ENCODE measurements around the gene SLC2A4RG.

The SLC2A4RG gene

DNA sequence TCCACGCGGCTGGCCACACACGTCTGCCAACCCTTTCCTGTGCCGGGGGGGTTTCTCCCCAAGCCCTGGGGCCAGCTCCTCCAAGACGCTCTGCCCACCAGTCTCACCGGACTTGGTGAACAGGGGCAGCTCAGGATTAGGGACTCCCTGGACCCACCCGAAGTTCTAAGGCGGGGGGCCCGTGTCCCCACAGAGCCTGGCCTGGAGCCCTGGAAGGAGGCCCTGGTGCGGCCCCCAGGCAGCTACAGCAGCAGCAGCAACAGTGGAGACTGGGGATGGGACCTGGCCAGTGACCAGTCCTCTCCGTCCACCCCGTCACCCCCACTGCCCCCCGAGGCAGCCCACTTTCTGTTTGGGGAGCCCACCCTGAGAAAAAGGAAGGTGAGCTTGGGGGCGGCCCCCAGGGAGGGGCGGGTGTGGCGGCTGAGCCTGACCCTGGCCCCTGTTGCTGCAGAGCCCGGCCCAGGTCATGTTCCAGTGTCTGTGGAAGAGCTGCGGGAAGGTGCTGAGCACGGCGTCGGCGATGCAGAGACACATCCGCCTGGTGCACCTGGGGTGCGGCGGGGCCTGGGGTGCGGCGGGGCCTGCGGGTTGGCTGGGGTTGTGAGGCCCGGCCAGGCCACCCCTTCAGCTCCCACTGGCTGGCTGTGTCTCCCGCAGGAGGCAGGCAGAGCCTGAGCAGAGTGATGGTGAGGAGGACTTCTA is 2.3 kb downstream of the SLC2A4RG start:
- DNase-seq (ENCODE audit: low spot score in 2 of 2), result no peak
- no peaks in the 10 kb centered on the region for H3K27me3 Mint-ChIP-seq
- no peak overlapping the region for H3K27ac Mint-ChIP-seq (ENCODE audit: low read depth)
- peak overlapping the region; percentile 69 for H3K4me3 Mint-ChIP-seq
- no peaks in the 10 kb centered on the region for H3K4me1 Mint-ChIP-seq
- no peaks in the 10 kb centered on the region for H3K9me3 Mint-ChIP-seq
- peaks cover 32% of the 10 kb centered on the region for H3K36me3 Mint-ChIP-seq (ENCODE audit: insufficient read depth)
- no peak for ATAC-seq (replicated peaks; ENCODE audit: extremely low read depth, poor library complexity, severe bottlenecking)

DNA sequence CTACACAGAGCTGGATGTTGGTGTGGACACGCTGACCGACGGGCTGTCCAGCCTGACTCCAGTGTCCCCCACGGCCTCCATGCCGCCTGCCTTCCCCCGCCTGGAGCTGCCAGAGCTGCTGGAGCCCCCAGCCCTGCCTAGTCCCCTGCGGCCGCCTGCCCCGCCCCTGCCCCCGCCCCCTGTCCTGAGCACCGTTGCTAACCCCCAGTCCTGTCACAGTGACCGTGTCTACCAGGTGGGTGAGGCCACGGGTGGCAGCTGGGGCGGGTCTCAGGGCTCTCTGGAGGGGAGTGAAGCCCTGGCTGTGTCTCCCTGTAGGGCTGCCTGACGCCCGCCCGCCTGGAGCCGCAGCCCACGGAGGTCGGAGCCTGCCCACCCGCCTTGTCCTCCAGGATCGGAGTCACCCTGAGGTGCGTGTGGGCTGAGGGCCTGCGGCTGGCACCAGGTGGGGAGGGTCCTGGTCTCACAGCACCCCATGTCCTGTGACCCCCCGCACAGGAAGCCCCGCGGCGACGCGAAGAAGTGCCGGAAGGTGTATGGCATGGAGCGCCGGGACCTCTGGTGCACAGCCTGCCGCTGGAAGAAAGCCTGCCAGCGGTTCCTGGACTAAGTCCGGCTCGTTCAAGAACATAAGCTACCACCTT is 2.9 kb downstream of the SLC2A4RG start:
- DNase-seq (ENCODE audit: low spot score in 2 of 2), result no peak
- H3K27me3 Mint-ChIP-seq, result no peaks in the 10 kb centered on the region
- no peaks in the 10 kb centered on the region for H3K4me1 Mint-ChIP-seq
- H3K9me3 Mint-ChIP-seq, result no peaks in the 10 kb centered on the region
- no peak for ATAC-seq (replicated peaks; ENCODE audit: extremely low read depth, poor library complexity, severe bottlenecking)
- H3K27ac Mint-ChIP-seq (ENCODE audit: low read depth), result no peak overlapping the region
- peaks cover 27% of the 10 kb centered on the region for H3K36me3 Mint-ChIP-seq (ENCODE audit: insufficient read depth)
- no peak overlapping the region for H3K4me3 Mint-ChIP-seq

DNA sequence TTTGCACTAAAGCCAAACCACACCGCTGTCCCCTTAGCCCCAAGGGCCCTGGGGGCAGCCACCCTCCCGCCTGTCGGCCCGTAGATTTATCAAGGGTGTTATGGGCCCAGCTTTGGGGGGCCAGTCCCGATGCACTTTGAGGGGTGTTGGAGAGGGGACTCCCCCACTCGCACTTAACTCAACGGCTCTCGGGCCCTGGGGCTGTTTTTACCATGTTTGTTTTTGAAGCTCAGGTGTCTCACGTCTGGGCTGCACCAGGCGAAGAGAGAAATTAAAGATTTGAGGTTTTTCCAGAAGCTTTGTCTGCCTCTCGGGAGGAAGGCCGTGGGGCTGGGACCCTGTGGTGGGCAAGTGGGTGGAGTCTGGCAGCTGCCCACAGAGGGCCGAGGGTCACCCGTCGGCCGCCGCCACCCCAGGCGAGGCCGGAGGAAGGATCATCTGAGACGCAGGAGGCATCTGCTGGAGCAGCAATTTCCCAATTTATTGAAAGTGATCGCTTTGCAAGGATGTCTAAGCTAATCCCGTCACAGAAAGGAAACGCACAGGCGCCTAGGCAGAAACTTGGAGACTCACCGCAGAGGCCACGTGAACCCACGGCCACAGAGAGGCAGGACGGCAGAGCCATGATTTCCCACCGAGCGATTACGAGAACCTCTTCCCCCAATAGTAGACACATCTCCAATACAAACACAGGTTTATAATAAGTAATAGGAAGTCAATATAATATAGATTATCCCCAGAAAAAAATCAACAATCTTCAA is 3.8 kb downstream of the SLC2A4RG start:
- H3K36me3 Mint-ChIP-seq (ENCODE audit: insufficient read depth), result peaks cover 26% of the 10 kb centered on the region
- H3K27me3 Mint-ChIP-seq, result no peaks in the 10 kb centered on the region
- ATAC-seq (replicated peaks; ENCODE audit: extremely low read depth, poor library complexity, severe bottlenecking) (no peak), DNase-seq (ENCODE audit: low spot score in 2 of 2) (no peak)
- no peaks in the 10 kb centered on the region for H3K4me1 Mint-ChIP-seq
- no peaks in the 10 kb centered on the region for H3K9me3 Mint-ChIP-seq
- H3K27ac Mint-ChIP-seq (ENCODE audit: low read depth), result no peak overlapping the region
- H3K4me3 Mint-ChIP-seq, result no peak overlapping the region

DNA sequence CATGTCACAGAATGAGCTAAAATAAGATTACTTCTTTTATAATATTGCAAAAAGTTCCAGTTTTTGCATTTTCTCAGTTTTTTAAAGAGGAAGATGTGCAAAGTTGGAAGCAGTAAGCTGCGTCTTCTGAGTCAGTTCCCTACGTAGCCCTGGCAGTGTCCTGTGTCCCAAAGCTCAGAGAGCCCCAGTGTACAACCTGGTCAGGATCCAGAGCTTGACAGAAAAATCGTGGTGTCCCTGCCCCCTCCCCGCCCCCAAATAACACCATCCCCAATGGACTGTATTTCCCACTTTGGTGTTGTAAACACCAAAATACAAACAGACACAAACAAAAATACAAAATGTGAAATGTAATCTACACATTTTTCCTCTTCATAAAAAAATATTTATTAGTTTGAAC is 4.6 kb downstream of the SLC2A4RG start:
- no peak for ATAC-seq (replicated peaks; ENCODE audit: extremely low read depth, poor library complexity, severe bottlenecking)
- H3K27ac Mint-ChIP-seq (ENCODE audit: low read depth), result no peak overlapping the region
- H3K36me3 Mint-ChIP-seq (ENCODE audit: insufficient read depth), result peaks cover 22% of the 10 kb centered on the region

DNA sequence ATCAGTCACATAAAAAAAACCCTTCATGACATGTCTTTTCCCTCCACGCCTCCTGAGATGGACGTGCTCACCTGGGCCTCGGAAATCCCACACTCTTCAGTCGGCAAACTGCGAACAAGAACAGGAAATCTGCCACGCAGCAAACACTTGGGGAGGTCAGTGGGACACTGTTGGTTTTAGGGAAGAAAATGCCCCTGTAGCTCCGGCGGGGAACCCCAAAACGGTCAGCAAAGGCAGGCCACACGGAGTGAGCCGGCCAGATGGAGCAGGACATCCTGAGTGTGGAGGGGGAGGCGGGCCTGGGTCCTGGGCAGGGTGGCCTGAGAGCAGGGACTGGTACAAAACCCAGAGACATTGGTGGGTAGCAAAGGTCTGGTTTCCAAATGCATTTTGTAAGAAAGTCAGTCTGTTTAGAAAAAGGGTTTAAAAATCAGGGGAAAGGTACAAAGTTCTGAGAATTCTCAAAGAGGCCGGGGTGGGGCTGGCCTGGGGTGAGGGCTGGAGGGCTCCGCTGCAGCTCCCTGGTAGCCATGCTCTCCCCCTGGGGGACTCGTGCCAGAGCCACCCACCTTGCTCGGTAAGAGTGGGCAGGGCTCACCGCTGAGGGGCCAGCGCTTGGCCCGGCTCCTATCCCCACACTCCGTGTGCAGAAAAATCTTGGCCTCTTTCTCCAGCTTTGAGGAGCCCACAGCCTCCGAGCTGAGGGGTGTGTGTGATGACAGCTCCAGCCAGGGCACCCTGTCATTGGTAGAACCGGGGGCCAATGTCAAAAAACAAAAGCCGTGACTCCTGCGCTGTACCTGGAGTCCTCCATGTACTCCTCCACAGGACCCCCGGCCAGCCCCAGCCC is 5.2 kb downstream of the SLC2A4RG start:
- ATAC-seq (replicated peaks; ENCODE audit: extremely low read depth, poor library complexity, severe bottlenecking) (no peak), DNase-seq (ENCODE audit: low spot score in 2 of 2) (no peak)
- no peaks in the 10 kb centered on the region for H3K27me3 Mint-ChIP-seq
- H3K4me3 Mint-ChIP-seq, result no peak overlapping the region
- peaks cover 21% of the 10 kb centered on the region for H3K36me3 Mint-ChIP-seq (ENCODE audit: insufficient read depth)
- peaks cover 5% of the 10 kb centered on the region for H3K4me1 Mint-ChIP-seq
- H3K9me3 Mint-ChIP-seq, result no peaks in the 10 kb centered on the region
- no peak overlapping the region for H3K27ac Mint-ChIP-seq (ENCODE audit: low read depth)

More for the DNA sequence above, 4.6 kb downstream of the SLC2A4RG start:
- H3K4me1 Mint-ChIP-seq, result peaks cover 5% of the 10 kb centered on the region
- DNase-seq (ENCODE audit: low spot score in 2 of 2), result no peak
- H3K4me3 Mint-ChIP-seq, result no peak overlapping the region
- no peaks in the 10 kb centered on the region for H3K9me3 Mint-ChIP-seq
- H3K27me3 Mint-ChIP-seq, result no peaks in the 10 kb centered on the region

DNA sequence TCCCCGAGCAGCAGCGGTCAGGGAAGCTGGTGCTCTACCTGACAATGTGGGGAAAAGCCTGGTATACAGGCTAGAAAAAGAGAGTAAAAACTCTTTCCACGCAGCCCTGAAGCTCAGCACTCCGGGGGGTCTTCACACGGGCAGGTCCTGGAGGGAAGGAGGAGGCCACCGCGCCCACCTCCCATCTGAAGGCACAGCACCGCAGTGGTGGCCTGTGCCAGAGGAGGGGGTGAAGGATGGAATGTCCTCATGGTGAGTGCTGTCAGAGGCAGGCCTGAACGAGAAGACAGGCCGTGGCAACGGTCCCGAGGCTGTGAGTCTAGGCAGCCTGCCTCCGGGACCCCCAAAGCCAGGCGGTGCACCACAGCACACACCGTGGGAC is 5.8 kb downstream of the SLC2A4RG start:
- DNase-seq (ENCODE audit: low spot score in 2 of 2) (no peak), ATAC-seq (replicated peaks; ENCODE audit: extremely low read depth, poor library complexity, severe bottlenecking) (no peak)
- H3K27ac Mint-ChIP-seq (ENCODE audit: low read depth), result peak overlapping the region; percentile 75
- H3K4me3 Mint-ChIP-seq, result no peak overlapping the region
- no peaks in the 10 kb centered on the region for H3K9me3 Mint-ChIP-seq
- peaks cover 5% of the 10 kb centered on the region for H3K4me1 Mint-ChIP-seq
- H3K36me3 Mint-ChIP-seq (ENCODE audit: insufficient read depth), result peaks cover 21% of the 10 kb centered on the region
- no peaks in the 10 kb centered on the region for H3K27me3 Mint-ChIP-seq

DNA sequence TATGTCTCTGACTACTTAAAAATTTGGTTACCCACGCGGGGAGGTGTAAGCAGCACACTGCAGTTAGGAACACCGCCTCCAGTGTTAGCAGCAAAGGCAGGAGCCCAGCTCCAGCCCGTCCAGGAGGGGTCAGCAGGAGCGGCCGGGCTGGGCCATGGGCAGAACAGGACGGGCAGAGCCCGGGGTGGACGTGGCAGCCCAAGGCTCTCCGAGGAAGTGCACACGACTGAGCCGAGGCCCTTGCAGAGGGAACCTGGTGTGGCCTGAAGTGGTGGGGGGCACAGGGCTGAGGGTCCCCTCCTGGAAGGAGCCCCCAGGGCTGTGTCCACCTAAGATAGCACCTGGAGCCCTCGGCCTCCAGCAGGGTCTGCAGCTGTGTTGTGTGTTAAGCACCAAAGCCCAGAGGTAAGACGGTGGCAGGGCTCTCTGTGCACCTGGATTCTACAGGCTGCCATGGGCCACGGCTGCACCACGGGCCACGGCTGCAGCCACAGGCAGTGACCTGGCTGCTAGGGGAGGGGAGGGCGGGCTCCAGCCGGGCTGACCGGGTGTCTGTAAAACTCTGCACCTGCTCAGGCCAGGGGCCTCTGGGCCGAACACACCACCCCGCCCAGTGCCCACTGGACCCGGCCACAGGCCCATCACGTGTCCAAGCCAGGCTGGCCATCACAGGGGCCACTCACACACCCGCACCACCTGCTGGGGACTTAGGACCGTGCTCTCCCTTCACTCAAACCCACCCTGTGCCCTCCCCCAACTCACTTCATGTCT is 6.6 kb downstream of the SLC2A4RG start:
- H3K27me3 Mint-ChIP-seq, result no peaks in the 10 kb centered on the region

DNA sequence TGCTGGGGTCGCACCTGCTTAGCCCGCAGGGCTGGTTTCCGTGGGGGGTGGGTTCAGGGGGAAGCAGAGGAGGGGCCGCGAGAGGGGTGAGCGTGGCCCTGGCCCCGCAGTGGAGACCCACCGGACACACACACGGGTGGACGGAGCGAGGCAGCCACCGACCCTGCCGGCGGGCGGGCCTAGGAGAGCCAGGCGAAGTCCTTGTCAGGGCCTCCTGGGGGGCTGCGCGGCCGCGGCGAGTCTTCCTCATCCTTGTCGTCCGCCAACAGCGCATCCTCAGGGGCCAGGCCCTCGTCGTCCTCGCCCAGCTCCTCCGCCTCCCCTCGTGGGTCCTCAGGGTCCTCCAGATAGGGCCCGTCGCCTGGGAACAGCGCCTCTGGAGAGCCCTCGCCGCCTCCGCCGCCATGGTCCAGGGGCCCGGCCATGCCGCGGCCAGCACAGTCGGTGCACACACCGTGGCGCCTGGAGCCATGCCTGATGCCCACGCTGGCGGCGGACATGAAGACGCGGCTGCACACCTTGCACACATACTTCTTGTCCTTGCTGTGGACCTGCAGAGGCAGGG is 7.3 kb downstream of the SLC2A4RG start:
- Mint-ChIP-seq H3K4me3 (no peak overlapping the region), H3K36me3 (ENCODE audit: insufficient read depth) (peaks cover 13% of the 10 kb centered on the region), H3K9me3 (no peaks in the 10 kb centered on the region), H3K27ac (ENCODE audit: low read depth) (no peak overlapping the region), H3K27me3 (no peaks in the 10 kb centered on the region), H3K4me1 (peaks cover 14% of the 10 kb centered on the region)
- DNase-seq (ENCODE audit: low spot score in 2 of 2) (no peak), ATAC-seq (replicated peaks; ENCODE audit: extremely low read depth, poor library complexity, severe bottlenecking) (no peak)

More for the DNA sequence above, 6.6 kb downstream of the SLC2A4RG start:
- Mint-ChIP-seq H3K27ac (ENCODE audit: low read depth) (peak overlapping the region; percentile 75), H3K36me3 (ENCODE audit: insufficient read depth) (peaks cover 18% of the 10 kb centered on the region), H3K4me3 (no peak overlapping the region), H3K9me3 (no peaks in the 10 kb centered on the region), H3K4me1 (peaks cover 12% of the 10 kb centered on the region)
- ATAC-seq (replicated peaks; ENCODE audit: extremely low read depth, poor library complexity, severe bottlenecking) (no peak), DNase-seq (ENCODE audit: low spot score in 2 of 2) (no peak)

DNA sequence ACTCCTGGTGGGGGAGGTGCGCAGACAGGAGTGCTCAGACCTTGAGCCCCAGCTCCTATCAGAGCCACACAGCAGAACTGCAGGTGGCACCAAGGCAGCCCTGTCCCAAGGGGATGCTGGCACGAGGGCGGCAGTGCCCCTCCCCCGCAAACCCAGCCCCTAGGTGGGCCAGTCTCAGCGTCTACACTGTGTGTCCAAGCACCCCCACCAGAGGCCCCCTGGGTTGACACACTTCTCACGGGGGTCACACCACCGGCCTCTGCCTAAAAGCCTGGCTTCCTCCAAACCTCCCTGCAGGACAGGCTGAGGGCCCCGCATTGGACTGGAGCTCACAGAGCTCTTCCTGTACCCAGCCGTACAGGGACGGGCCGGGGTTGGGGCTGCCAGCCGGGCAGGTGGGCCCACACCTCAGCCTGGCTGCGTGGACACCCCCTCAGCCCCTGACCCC is 8.1 kb downstream of the SLC2A4RG start:
- Mint-ChIP-seq H3K4me3 (no peak overlapping the region), H3K4me1 (peaks cover 14% of the 10 kb centered on the region), H3K36me3 (ENCODE audit: insufficient read depth) (peaks cover 11% of the 10 kb centered on the region), H3K27me3 (no peaks in the 10 kb centered on the region), H3K27ac (ENCODE audit: low read depth) (no peak overlapping the region), H3K9me3 (no peaks in the 10 kb centered on the region)
- DNase-seq (ENCODE audit: low spot score in 2 of 2), result no peak
- ATAC-seq (replicated peaks; ENCODE audit: extremely low read depth, poor library complexity, severe bottlenecking), result no peak

DNA sequence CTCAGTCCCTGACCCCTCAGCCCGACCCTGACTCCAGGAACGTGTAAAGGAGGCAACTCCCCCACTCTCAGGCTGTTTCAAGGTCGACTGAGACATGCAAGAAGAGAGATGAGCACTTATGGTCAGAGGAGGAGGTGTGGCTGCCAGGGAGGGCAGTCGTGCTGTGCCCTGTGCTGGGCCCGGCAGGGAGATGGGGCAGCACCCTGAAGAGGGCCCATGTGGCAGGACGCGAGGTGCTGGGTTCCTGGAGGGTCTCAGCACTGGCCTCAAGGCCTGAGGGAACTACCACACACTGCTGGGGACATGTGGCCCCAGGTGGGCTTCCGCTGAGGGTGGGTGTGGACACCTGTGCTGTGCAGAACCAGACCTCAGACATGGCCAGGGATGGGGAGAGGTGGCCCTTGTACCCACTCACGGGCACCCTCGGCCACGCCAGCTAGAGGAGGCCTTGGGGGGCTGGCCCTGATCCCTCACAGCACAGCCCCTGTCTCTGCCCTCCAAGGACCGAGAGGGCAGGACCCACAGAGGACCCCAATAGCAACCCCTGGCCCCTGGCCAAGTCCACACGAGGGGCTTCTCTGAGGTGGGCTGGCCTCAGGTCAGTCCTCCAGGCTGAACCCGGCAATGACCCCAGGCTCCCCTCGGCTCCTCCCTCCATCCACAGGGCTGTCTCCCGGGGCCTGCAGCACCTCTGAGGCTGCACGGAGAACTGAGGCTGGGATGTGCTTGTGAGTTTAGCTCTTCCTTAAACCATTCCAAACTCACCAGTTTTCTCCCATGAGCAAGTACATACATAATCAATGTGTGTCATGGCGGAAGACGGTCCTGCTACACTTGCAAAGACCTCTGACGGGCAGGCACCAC is 8.7 kb downstream of the SLC2A4RG start:
- DNase-seq (ENCODE audit: low spot score in 2 of 2), result no peak
- peaks cover 14% of the 10 kb centered on the region for H3K4me1 Mint-ChIP-seq
- no peaks in the 10 kb centered on the region for H3K9me3 Mint-ChIP-seq
- H3K27ac Mint-ChIP-seq (ENCODE audit: low read depth), result peak overlapping the region; percentile 25
- H3K27me3 Mint-ChIP-seq, result no peaks in the 10 kb centered on the region
- H3K36me3 Mint-ChIP-seq (ENCODE audit: insufficient read depth), result peaks cover 9% of the 10 kb centered on the region
- no peak for ATAC-seq (replicated peaks; ENCODE audit: extremely low read depth, poor library complexity, severe bottlenecking)
- no peak overlapping the region for H3K4me3 Mint-ChIP-seq

DNA sequence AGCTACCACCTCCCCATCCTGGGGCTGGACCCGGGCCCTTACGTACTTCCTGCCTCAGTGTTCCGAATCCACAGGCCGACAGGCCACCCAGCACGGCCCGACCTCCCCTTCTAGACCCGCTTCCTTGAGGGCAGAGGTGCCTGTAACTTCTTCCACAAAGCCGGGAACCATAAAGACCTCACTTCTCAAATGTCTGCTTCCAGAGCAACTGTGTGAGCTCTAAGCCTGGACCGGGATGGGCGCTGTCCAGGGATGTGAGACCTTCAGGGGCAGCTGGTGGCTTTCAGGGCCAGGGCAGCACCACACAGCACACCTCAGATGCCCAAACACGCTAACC is 9.3 kb downstream of the SLC2A4RG start:
- Mint-ChIP-seq H3K27ac (ENCODE audit: low read depth) (peak overlapping the region; percentile 25), H3K4me1 (peaks cover 14% of the 10 kb centered on the region), H3K36me3 (ENCODE audit: insufficient read depth) (peaks cover 3% of the 10 kb centered on the region), H3K27me3 (no peaks in the 10 kb centered on the region), H3K4me3 (no peak overlapping the region), H3K9me3 (no peaks in the 10 kb centered on the region)
- ATAC-seq (replicated peaks; ENCODE audit: extremely low read depth, poor library complexity, severe bottlenecking) (no peak), DNase-seq (ENCODE audit: low spot score in 2 of 2) (no peak)

Data from central memory CD8-positive, alpha-beta T cell (primary cell).